Cortex of kidney (tissue), 1 donor: ENCODE data around the gene COL21A1.
"Not testable (repeated sequence)": the region's sequence is repeated elsewhere in the genome, so short reads cannot be mapped to it uniquely, and the experiment has no call there.

ENCODE experiments used
- DNase-seq: peaks from one replicate; lab custom pipeline; 2025; lab: John Stamatoyannopoulos, UW

COL21A1 gene

DNA sequence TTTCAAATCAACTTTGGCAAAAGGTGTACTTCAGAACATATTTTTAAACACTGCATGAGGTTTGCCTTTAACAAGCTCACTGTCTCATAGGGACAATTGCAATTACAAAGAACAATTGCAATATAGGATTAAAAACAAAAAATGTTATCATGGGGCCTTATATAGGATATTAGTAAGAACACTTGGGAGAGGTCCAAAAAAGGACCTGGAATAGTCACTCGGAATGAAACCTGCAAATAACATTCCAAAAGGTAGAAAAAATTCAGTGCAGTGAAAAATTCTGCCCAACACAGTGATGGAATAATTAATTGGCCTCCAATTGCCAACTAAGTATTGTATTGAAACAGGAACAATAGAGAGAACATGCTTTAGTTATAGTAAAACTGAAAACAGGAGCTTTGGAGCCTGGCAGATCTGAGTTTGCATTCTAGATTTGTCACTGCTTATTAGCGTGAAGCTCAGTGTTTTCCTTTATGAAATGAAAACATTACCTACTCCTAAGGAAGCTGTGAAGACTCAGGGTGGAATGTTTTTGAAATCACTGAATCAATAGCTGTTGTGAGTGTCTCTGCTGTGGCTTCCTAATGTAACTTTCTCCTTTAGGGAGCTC lies 199.3 kb downstream of the COL21A1 start:
- no peak for DNase-seq

- DNase-seq: no peak
Observed at GRCh38 chr6:56046576-56046975, 200.8 kb downstream of the COL21A1 start.

DNA sequence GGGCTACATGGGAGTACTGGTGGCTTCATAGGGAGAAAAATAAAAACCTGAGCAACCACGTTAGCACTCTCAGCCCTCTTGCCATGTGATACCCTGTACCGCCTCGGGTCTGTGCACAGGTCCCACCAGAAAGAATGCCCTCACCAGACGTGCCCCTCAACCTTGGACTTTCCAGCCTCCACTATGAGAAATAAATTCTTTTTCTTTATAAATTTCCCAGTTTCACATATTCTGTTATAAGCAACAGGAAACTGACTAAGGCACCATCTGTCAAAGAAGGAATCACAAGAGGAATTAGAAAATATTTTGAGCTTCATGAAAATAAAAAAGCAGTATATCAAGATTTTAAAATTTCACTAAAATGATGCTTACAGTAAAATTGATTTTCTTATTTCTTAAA lies 203.6 kb downstream of the COL21A1 start:
- DNase-seq: no peak

DNA sequence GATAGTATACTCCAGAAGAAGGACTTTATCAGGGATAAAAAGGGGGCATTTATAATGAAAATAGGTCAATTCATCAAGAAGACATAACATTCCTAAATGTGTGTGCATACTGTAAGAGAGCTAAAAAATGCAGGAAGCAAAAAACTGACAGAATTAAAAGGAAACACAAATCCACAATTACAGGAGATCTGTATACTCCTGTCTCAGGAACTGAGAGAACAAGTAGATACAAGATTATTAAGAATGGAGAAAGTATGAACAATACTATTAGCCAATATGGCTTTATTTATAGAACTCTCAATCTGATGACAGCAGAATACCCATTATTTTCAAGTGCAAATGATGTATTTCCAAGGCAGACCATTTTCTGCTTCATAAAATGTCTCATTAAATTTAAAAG lies 204.3 kb downstream of the COL21A1 start:
- no peak for DNase-seq

GRCh38 chr6:56041591-56041990 lies 205.8 kb downstream of the COL21A1 start:
- no peak for DNase-seq

- DNase-seq: no peak
Observed at GRCh38 chr6:56040889-56041301, 206.5 kb downstream of the COL21A1 start.

DNA sequence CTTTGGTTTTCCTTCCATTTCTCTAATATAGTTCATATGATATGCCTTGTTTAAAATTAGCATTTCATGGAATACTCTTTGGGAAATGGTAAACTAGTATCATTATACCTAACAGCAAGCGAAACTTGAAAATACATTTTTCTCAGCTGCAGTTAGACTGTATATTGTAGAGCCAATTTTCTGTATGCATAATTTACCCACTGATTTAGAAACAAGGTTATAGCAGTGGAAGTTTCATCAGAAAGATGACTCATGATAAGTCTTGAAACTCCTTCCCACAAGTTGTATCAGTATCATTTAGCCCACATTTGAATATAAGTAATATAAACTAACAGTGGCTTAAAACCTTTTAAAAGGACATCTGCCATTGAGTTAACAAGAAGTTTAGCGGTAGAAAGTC lies 207.2 kb downstream of the COL21A1 start:
- DNase-seq: no peak

DNA sequence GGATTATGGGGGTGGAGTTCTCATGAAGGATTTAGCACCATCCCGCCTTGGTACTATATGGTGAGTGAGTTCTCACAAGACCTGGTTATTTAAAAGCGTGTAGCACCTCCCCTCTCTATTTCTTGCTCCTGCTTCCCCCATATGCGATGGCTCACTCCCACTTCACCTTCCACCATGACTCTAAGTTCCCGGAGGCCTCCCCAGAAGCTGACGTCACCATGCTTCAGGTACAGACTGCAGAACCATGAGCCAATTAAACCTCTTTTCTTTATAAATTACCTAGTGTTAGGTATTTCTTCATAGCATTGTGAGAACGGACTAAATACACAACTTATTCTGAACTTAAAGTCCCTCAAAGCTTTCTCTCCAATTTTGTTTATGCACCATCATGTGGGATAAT lies 208.6 kb downstream of the COL21A1 start:
- DNase-seq: no peak

DNA sequence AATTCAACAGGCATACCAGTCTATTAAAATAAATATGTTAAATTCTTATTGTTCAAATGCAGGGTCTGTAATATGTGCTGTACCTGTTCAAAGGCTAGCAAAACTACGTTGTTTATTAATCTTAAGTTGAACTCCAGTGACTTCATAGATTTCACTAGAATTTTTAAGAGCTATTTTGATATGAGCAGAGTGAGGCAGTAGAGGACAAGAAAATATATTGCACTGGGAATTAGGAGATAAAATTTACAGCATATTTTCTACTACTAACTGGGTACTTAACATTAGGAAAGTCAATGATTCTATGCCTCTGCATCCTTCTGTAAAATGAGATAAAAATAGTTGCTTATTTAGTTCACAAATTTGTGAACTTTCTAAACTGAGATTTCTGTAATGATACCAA lies 209.8 kb downstream of the COL21A1 start:
- no peak for DNase-seq

GRCh38 chr6:56036916-56037600 lies 210.3 kb downstream of the COL21A1 start:
- no peak for DNase-seq

DNA sequence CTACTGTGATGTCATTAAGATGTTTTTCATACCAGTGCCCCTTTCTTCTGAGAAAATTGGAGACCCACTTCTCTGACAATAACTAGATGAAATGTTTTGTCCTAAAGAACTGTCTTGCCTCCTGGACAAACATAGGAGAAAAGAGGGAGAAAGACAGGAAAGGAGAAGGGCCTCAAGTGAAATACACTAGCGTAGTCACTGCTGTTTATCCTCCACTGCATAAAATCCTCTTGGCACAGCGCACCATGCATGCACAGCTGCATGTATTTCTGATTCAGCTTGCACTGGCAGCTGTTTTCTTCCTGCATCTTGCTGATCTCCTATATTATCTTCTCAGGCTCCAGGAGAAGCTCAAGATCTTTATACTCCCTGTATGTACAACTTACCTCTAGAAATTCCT lies 214.0 kb downstream of the COL21A1 start:
- DNase-seq: no peak

DNA sequence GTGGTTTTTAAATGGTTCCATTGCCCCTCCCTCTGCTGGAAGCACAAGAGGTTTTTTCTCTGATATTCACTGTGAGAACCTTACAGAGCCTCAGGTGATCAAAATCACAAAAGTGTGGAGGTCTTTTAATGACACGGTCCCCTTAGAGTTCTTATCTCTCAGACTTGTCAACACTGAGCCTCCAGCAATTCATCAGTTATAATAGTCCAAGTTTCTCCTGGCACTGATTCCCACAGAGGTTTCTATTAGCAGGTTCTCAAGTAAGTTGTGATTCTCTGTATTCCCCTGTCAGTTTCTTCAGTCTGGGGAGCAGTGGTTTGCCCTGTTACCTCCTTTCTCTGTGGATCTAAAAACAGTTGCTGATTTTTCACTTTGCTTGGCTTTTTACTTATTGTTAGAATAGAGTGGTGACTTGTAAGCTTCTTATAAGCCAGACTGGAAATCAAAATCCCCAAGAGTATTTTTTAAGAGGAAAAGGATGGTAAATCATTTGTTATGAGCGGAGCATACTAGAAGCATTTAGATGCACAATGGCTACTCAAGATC lies 214.6 kb downstream of the COL21A1 start:
- no peak for DNase-seq

DNA sequence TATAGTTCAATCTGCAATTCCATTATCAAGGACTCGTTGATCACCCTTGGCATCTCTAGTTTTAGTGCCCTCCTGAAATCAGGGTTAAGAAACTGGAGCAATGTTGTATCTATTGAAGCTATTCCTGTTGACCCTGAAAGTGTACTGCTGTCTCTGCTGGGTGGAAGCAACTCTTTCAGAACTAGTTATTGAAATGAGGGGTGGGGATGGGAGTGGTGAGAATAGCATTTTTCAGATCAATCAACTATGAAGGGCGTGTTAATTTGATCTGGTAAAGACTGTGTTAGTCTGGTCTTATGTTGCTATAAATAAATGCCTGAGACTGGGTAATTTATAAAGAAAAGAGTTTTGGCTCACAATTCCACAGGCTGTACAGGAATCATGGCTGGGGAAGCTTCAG lies 219.5 kb downstream of the COL21A1 start:
- no peak for DNase-seq

DNA sequence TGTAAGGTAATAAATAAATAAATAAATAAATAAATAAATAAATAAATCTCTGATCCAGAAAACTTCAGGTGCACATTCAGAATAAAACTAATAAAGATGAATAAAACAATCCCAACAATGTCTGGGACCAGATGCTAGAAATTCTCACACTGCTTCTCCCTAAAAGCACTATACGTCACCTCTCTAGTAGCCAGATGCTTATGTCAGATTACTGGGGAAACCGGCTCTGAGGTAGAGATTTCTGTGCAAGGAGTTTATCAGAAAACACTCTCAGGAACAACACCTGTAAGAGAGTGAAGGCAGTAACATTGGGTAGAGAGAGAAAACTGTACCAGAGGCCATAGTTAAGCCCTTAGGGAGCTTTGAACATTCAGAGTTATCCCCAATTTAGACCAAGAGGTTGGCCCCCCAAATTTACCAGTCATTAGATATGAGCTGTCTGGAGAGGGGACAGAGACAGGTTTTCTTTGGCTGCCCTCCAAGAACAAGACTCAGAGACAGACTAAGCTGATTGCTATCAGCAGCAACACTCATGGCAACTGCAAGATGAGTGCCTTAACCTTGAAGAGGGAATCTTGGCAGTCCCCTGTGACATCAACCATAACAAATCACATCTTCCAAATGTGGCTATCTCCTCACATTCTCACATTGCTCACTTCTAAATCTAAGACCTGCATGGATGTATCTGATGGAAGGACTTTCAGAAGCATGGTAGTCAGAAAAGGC lies 220.8 kb downstream of the COL21A1 start:
- DNase-seq: no peak

- DNase-seq: no peak
Observed at GRCh38 chr6:56025795-56026194, 221.6 kb downstream of the COL21A1 start.

GRCh38 chr6:56024931-56025330 lies 222.4 kb downstream of the COL21A1 start:
- no peak for DNase-seq

GRCh38 chr6:56023829-56024228 lies 223.6 kb downstream of the COL21A1 start:
- DNase-seq: no peak

GRCh38 chr6:56022678-56023077 lies 224.7 kb downstream of the COL21A1 start:
- DNase-seq: no peak

- DNase-seq: no peak
Observed at GRCh38 chr6:56021943-56022342, 225.4 kb downstream of the COL21A1 start.

DNA sequence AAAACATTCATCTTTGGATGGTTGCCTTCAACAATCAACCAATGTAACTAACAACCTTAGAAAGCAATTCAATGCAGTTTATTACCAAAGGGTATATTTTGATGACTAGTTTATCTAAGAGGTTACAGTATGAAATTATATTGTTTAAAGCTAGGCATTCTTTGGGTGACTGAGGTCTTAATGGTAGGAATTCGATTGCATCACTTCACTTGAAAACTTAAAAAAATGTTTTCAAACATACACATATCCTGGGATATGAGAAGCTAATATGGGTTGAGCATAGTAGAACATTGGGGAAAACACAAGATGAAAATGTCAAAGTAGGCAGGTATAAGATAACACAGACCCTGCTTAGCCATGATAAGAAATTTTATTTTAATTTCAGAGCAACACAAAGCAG lies 227.4 kb downstream of the COL21A1 start:
- no peak for DNase-seq

DNA sequence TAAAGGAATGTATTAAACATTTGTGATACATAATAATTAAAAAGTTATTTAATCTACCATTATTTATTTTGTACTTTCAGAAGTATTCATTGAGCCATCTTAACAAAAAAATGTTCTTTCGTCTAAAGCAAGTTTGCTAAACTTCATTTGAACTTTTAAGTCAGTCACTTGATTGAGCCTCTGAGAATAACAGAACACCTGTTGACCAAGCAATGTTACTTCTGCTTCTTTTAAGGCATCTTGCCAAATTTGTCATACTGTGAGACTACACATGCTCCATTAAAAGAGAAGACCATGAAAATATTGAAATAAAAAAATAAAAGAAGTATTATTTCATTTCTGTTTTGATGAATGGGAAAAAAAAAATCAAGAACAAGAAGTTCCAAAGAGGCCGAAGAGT lies 230.2 kb downstream of the COL21A1 start:
- DNase-seq: no peak

GRCh38 chr6:56014039-56014438 lies 233.3 kb downstream of the COL21A1 start:
- not testable (repeated sequence) for DNase-seq

DNA sequence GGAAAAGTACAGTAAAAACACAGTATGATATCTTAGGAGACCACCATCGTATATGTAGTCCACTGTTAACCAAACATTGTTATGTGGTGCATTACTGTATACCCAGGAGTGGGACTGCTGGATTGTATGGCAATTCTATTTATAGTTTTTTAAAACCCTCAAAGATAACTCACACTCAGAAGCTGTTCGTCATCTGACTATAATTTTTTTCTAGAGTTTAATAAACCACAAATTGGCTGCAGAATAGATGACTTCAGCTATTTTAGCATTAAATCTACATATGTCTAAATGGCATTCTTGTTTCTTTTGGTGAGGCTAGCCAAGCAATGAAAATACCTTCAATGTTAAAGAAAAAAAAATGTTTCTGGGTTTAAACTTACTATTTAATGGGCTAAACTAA lies 237.7 kb downstream of the COL21A1 start:
- no peak for DNase-seq
